HG03196 (cell line): ENCODE measurements around the gene MMP3.
A peak's percentile ranks its signal among the peaks of the same experiment; 100 is the strongest.
"Not testable (repeated sequence)": the region's sequence is repeated elsewhere in the genome, so short reads cannot be mapped to it uniquely, and the experiment has no call there.

ENCODE experiments used
- ATAC-seq: cut with Tn5 transposase; IDR thresholded peaks from one replicate; pipeline ENCODE4 v1.9.1; 2021; ENCODE audit not compliant: unreplicated experiment

MMP3 gene

DNA sequence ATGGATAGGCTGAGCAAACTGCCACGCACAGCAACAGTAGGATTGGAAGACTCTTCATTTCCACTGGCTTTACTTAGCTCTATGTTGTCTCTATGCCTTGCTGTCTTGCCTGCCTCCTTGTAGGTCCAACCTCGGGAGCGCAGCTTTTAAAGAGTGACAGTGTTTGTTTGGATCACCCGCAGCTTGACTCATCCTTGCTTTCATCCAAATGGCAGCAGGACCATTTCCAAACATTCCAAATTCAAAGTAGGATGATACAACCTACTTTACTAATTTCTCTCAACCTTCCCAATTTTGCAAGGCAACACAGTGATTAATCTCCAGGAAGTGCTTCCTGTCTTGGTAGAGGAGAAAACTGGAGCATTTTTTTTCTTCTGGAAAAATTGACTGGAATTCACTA is at the start of gene MMP3:
Gene MMP3, minus strand, starts transcription at position 121 of the 400 bp plus-strand sequence. Its CDS starts 63 bp downstream, at position 58.
- ATAC-seq: no peak

DNA sequence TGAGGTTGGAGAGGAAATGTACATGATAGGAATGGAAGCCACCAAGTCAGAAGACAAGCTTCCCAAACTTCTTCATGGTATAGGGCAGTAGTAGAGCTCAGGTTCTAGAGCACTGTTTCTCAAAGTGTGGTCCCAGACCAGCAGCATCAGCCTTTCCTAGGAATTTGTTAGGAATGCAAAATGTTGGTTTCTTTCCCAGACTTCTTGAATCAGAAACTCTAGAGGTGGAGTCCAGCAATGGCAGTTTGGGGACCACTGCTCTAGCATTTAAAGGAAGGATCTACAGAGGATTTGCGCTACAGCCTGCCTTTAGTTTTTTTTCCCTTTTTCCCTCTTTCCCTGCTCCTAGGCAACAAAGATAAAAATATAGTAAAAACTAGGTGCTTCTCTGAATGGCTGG is 48.3 kb upstream of the MMP3 start:
- no peak for ATAC-seq

DNA sequence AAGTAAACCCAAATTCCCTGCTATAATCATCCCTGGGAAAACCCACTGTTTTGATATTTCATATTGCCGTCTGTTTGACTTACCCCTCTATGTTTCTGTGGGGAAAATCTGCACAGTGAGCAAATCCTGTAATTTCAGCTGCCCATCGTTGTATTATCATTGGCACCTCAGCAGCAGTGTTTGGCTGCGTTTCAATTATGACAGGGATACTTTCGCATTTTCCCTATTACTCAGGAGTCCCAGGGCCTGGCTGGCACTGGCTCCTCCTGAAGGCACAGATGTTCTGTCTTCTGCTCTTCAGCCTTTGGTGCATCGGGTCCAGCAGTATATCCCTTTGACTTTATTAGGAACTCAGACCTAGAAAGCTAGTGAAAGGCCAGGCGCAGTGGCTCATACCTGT is 43.6 kb upstream of the MMP3 start:
- no peak for ATAC-seq

DNA sequence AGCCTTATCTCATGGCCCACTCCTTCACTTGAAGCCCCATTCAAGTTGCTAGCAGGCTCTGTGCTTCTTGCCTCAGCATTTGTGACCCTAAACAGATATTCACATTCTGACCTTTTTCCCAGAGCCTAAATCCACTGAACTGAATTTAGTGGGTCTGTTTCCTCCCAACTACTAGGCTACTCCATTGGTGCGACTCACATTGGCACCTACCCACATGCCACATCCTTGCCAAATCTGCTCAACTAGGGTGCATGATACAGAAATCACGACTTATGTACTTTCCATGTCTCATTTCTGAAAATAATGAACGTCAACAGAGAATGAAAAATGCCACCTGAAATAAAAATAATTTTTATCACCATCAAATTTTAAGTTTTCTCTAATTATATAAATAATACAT is 39.7 kb upstream of the MMP3 start:
- ATAC-seq: peak; percentile 12

DNA sequence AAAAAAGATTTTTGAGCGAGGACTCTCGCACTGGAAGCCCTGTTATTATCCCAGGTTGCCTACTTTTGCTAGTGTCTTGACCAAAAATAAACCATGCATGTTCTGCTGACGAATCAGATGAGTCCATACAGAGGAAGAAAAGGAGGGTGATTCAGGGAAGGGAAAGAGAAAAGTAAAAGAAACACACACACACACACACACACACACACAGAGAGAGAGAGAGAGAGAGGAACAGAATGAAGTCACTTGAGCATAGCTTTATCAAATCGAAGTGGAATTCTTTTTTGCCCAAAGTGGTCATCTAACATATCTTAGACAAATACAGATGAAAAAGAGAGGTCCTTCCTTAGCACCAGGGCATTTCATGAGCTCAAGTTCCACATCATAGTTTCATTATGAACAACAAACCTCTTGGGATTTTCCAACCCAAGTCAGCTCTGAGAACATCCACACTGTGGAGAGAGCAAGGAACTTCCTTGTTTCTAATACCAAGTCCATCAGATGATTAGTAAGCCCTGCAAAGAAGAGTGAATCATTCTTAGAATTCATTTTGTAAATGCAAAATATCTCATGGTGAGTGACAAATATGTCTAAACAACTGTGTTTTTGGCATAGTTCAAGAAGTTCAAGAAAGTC is 39.1 kb upstream of the MMP3 start:
- ATAC-seq: peak; percentile 84

DNA sequence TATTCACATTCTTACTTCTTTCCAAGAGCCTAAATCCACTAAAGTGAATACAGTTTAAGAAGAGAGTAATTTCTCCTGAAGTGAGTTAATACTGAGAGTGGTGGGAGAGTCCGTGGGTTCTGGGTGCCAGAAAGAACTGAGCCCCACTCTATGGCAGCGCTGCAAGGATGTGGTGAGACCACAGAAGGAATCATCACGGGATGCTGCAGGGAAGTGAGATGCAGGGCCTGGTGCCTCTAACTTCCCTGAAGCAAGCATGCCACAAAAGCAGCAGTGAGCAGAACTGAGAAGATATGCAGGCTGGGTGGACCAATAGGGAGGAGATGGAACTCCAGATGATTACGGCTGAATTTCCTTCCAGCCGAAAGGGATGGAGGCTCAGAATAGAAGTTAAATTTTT is 36.4 kb upstream of the MMP3 start:
- ATAC-seq: no peak

DNA sequence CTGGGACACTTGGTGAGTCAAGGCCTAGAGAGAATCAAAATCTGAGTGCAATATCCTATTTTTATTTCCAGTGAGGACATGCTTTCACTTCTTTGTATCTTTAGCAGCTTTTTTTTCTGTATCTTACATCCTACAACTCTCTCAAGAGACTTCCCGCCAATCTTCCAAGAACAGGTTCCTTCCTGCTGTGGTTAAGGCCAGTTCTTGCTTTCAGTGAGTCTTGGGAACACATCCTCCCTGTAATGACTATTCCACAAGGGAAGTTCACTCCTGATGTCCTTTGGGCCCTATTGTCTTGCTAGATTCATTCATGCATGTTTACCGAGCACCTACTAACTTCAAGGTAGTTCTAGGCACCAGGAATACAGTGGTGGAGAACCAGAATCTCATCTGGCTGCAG is 35.2 kb upstream of the MMP3 start:
- ATAC-seq: no peak

DNA sequence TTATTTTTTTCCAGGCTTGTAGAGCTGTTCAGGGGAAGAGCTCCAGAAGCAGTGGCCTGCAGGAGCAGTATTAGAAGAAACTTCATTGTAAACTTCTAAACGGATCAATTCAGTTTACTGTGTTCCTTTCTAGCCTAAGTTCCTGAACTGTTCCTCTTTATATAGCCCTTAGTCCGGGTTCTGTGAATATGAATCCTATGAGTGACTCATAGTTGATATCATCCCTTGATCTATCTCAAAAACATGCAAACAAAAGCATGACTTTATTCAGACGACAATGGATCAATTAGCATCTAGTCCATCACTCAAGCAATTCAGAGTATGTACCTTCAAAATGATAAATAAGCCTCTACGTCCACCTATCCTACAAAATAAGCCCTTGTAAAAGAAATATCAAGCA is 31.4 kb upstream of the MMP3 start, which contains the start of gene MMP12:
Gene MMP12, minus strand, starts transcription at position 131 of the 400 bp plus-strand sequence. Its CDS starts 45 bp downstream, at position 86.
- ATAC-seq: no peak

DNA sequence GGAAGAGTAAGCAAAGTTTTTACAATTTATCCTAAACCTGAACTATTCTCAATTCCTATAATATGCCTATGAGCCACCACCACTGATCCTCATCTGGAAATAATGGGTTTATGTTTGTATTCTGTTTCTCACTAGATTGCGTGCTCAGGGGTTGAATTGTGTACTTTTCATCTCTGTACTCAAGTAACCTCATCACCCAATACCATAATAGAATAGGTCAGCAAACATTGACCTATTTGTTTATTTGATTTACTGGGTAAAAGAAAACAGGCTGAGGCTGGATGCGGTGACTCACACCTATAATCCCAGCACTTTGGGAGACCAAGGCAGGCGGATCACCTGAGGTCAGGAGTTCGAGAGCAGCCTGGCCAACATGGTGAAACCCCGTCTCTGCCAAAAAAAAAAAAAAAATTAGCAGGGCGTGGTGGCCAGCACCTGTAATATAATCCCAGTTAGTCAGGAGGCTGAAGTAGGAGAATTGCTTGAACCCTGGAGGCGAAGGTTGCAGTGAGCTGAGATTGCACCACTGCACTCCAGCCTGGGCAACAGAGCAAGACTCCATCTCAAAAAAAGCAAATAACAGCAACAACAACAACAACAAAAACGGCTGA is 26.1 kb upstream of the MMP3 start:
- not testable (repeated sequence) for ATAC-seq

DNA sequence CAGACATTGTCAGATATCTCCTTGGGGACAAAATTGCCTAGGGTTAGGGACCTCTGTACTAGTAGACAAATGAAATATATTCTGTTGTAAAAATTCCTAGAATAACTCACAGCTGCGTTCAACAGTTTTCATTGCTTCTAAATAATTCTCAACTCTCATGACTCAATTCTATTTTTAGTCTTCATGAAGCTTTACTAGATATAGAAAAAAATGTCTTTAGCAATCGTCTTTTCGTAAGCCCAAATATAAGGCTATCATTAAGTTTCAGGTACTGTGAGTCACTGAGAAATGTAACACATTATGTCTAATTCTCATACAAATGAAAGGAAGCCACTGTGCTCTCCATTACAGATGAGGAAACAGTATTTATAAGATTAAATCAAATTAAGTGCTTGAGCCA is 24.9 kb upstream of the MMP3 start:
- ATAC-seq: no peak

DNA sequence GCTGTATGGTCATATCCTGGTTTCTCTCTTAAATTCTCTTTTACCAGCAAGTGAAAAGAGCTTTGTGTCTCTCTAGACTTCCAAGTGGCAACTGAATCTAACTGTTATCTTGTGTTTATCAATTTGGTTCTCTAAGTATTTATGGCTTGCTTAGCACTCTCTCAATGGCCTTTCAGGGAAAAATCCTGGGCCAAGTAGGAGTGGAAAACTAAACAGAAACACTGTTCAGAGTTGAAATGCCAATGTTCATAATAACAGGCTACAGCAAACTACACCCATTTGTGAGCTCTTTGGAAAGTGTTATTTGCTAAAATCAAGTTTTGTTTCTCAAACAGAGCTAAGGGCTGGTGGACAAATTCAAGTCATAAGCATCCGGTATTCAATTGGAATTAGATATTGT is 21.3 kb upstream of the MMP3 start:
- ATAC-seq: no peak

DNA sequence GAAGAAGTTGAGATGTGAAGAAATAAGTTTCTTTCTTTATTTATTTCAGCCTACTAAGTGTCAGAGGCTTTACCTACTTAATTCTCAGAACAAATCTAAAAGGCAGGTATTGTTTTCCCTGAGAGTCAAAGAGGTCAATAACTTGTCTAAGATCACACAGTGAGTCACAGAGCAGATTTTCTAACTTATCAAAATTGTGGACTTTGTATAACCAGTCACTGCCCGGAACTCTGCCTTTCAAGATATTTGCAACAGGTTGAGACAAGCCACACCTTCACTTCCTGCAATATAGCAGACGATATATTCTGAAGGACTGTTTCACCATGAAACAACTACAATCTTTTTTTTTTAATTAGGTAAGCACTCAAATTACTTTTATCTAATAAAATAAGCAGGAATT is 10.5 kb upstream of the MMP3 start:
- ATAC-seq: no peak

DNA sequence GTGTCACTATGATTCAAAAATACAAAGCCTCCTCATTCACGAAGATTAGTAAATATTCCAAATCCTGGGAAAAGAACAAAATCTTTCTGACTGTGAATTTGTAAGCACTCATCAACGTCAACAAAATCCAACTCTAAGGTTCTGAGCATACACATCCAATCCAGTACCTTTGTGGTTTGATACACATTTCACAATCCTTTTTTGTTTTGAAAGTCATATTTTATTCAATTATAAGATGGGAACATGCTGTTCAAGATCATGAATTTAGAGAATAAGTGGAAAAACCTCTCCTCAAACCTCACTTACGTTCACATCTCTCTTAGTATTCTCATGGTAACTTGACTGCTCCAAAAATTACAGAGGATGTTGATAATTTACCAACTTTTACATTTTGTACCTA is 9.6 kb upstream of the MMP3 start:
- no peak for ATAC-seq

DNA sequence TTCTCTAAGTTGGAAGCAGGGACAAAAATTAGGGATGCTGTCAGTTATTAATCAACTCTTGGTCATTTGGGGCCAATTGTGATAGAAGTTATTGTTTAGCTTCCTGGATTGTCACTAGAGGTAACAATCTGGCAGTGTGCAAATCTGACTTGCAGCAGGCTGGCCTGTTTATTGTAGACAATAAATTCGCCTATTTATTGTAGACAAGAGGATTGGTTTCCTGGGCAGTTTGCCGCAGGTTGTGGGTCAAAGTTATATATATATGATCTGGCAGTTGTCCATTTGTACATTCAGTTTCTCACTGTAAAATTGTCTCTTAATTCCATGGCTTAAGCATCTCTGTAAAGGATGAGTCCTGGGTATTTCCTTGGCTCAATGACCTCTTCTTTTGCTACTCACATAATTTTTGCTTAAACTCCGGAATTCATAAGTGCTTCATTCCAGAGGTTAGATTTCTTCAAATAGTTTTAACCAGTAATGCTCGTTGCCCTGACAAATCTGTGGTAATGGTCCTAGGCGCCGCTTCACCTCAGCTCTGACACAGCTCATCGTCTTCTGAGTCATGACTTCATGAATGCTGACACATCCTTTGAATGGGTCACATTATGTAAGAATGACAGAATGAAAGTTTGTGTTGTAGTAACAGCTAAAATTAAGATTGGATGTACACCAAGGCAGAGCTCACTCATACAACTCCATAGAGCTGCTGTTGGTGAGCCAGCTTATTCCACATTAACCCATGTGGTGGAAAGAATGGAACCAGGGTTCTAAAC is 7.8 kb upstream of the MMP3 start:
- ATAC-seq: no peak

DNA sequence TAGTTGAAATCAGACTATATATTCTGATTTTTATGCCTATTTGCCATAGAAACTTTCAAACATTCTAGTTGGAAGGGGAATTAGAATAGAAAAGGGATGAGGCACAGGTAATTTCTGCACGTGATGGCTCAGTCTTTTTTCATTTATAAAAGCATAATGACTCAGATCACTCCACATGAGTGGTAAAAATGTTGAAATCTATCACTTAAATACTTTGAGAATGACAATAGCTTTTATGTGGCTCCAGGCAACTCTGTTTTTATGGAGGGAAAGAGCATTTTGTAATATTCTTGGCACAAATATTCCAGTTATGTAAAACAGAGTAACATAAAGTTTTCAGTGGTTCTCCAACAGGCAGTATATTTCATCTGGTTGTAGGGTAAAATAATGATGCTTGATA is 5.9 kb upstream of the MMP3 start:
- ATAC-seq: no peak

DNA sequence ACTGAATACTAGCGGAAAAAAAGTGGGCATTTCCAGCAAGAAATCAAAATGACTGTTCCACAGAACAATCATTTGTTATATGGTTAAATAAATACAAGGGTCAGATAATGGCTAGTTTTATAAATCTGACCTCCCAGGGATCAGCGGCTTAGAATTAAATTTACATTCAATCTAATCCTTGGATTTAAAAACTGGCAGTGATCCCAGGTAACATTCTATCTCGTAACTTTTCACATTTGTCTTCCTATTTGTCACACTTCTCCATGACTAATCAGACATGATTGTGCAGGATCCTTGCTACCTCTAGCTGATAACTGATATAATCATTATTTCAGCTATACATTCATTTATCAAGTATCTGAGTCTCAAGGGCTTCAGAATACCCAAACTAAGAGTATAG is 2.9 kb upstream of the MMP3 start:
- no peak for ATAC-seq

DNA sequence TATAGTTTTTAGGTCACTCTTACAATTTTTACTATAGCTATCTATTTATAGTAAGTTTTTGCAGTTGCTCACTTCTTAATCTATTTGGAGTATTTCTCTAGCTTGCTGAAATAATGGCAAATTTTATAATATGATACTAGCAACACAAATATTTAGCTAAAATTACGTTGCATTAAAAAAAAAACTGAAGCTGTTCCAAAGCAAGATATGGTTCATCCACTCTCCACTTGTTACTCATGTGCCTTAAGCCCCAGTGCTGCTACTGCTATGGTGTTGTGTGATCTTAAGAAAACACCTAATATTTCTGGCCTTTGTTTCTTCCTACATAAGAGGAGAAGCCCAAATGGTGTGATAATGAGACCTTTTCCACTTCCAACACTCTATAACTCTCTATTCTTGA is 479 bp downstream of the MMP3 start:
- ATAC-seq: no peak

DNA sequence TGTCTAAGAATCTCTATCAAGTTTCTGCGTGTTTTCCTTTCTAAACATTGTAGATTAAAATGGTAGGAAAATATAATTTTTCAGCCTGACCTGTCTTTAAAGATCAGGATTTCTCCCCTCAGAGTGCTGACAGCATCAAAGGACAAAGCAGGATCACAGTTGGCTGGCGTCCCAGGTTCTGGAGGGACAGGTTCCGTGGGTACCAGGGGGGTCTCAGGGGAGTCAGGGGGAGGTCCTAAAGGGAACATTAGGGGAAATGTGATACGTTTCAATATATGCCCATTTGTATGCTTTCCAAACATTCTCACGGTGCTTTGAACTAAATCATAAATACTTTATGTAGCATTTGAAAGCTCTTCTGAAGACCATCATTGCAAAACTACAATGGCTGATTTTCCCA is 3.4 kb downstream of the MMP3 start:
- no peak for ATAC-seq

DNA sequence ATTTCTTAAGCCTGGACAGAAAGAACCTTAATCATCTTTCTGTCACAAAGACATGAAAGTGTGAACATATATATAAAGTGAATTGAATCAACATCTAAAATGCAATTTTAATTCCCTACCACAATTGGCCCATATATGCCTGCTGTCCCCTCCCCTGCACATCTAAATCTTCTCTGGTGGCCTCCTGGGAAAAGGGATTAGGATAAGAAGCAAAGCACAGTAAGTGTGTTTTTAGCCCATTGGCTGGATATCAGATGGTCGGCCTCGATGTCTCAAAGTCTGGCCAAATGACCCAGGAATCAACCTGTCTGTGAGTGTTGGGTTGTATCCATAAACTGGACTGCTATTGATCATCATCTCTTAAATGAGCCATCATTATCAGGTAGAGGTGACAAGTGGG is 5.8 kb downstream of the MMP3 start:
- ATAC-seq: no peak

DNA sequence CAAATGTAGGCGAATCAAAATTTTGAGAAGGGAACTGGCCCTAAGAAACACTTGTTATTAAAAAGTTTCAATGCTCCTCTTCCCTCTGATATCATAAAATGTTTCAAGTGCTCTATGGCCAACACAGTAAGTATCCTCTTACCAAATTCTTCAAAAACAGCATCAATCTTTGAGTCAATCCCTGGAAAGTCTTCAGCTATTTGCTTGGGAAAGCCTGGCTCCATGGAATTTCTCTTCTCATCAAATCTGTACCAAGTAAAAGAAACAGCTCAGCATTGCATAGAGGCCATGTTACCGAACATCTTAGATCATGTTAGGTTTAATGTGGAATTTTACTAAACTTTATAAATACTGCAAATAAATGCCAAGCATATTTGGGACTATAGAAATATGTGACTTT is 6.3 kb downstream of the MMP3 start:
- ATAC-seq: no peak

DNA sequence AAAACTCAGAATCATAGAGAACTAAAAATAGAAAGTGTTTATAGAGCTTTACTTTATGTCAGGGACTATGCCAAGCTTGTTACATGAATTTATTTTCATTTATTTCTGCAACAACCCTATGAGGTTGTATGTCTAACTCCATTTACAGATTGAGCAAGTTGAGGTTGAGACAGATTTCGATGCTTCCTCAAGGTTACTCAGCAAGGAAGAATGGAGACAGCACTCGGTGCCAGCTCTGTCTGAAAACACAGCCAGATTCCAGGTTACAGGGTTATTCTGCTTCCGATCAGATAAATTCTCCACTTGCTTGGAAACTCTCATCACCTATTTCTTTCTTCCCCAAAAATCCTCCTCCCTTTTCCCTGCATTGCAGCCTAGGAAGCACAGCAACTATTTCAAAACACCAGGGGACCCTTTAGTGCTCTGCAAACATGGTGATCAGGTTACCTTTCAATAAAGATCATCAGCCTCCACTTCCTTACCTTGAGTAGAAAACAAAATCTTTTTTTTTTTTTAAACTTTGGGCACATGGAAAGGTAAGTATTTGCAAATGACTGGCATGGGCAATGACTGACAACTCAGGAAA is 7.0 kb downstream of the MMP3 start:
- ATAC-seq: no peak

DNA sequence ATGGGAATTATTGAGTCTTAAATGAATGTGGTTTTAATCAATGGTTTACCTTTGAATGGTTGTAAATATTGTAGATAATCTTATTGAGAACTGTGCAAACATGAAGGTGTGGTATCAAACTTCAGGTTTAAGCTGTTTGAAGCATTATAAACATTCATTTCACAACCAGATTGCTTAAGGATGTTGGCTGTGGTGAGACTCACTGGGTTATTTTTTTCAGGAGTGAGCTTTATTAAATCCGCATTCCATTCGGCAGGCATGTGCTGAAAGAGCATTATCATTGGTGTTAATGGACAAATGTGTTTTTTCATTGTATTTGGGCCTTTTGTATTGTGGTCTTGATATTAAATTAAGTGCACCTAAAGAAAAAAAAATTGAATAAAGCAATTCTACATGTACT is 9.7 kb downstream of the MMP3 start:
- ATAC-seq: no peak
